GM12891 (cell line): ENCODE results near the gene CENPB.

Experiments used
- DNase-seq: peaks from one replicate; pipeline ENCODE4 v3.0.0; 2011; ENCODE audit warnings: low spot score; ENCODE audit not compliant: insufficient read length
- FAIRE-seq: peaks from 2 replicates; lab custom pipeline; 2011; peaks lifted over from hg19 to GRCh38; lab: Jason Lieb, UNC
- PAX5 ChIP-seq: IDR thresholded peaks from 2 replicates; pipeline ENCODE4 v1.6.1; 2011; ENCODE audit warnings: low read length, moderate library complexity, mild to moderate bottlenecking; ENCODE audit not compliant: insufficient read depth, severe bottlenecking
- POLR2A ChIP-seq: IDR thresholded peaks from 2 replicates; pipeline ENCODE4 v1.6.1; 2011; ENCODE audit warnings: low read depth, low read length, control low read depth
- POLR2AphosphoS5 ChIP-seq: IDR thresholded peaks from 2 replicates; pipeline ENCODE4 v1.6.1; 2011; ENCODE audit warnings: low read depth, low read length, control low read depth
- POU2F2 ChIP-seq: IDR thresholded peaks from 2 replicates; pipeline ENCODE4 v1.6.1; 2011; ENCODE audit warnings: low read depth, mild to moderate bottlenecking, control low read depth, low read length, moderate library complexity
- SPI1 ChIP-seq: IDR thresholded peaks from 2 replicates; pipeline ENCODE4 v1.6.1; 2011; ENCODE audit warnings: low read depth, low read length, control low read depth
- TAF1 ChIP-seq: IDR thresholded peaks from 2 replicates; pipeline ENCODE4 v1.6.1; 2011; ENCODE audit warnings: low read depth, low read length, control low read depth

Gene CENPB

GRCh38 chr20:3801299-3801698, 14.8 kb upstream of the CENPB start:
- FAIRE-seq (no peak), DNase-seq (no peak)
- TF ChIP-seq POU2F2 (no peak), PAX5 (no peak), POLR2A (no peak), SPI1 (no peak), TAF1 (no peak), POLR2AphosphoS5 (no peak)

DNA sequence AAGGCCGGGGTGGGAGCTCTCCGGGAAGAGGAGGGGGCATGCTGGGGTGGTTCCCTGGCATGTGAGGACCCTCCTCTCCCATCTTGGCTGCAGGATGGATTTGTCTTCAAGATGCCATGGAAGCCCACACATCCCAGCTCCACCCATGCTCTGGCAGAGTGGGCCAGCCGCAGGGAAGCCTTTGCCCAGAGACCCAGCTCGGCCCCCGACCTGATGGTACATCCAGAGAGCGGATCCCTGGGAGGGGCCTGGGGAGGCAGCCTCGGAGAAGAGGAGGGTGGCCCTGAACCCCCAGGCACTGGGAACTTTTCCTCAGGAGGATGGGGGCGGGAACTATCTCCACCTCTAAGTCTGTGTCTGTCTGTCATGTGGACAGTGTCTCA, 14.3 kb upstream of the CENPB start:
- TF ChIP-seq POLR2AphosphoS5 (no peak), PAX5 (no peak), POLR2A (no peak), POU2F2 (no peak), SPI1 (no peak), TAF1 (no peak)
- DNase-seq (no peak), FAIRE-seq (no peak)

DNA sequence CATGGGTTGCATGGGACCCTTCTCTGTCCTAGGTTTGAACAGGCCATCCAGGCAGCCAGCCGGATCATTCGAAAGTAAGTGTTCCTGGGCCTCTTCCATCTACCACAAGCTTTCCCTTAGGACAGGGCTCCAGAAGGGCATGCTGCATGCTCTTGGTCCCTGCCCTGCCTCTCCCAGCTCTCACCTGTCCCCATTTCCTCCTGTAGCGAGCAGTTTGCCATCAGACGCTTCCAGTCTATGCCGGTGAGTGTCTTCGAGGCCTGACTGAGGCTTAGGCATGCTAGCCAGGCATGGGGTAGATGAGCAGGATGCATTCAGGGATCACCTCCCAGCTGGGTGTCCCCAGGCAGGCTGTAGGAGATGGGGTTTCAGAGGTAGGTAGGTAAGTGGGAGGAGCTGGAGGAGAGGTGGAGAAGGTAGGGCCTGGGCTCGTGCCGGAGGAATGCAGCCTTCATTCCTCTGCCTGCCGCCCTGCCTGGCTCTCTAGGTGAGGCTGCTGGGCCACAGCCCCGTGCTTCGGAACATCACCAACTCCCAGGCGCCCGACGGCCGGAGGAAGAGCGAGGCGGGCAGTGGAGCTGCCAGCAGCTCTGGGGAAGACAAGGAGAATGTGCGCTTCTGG, 13.8 kb upstream of the CENPB start:
- DNase-seq (no peak), FAIRE-seq (peak; percentile 35)
- TF ChIP-seq PAX5 (no peak), POU2F2 (no peak), POLR2A (no peak), POLR2AphosphoS5 (no peak), SPI1 (no peak), TAF1 (no peak)

GRCh38 chr20:3798908-3799248, 12.3 kb upstream of the CENPB start:
- TF ChIP-seq TAF1 (no peak), POU2F2 (no peak), SPI1 (no peak), POLR2AphosphoS5 (no peak), POLR2A (no peak), PAX5 (no peak)
- DNase-seq, result no peak
- no peak for FAIRE-seq

- DNase-seq, result no peak
- no peak for FAIRE-seq
- TF ChIP-seq PAX5 (no peak), TAF1 (no peak), POLR2AphosphoS5 (no peak), SPI1 (no peak), POLR2A (no peak)
Measured at GRCh38 chr20:3798373-3798768, 11.8 kb upstream of the CENPB start.

GRCh38 chr20:3797592-3798372, 11.2 kb upstream of the CENPB start:
- no peak for TF ChIP-seq PAX5
- TF ChIP-seq POLR2AphosphoS5, result no peak
- TF ChIP-seq POU2F2, result no peak
- no peak for TF ChIP-seq TAF1
- no peak for TF ChIP-seq SPI1
- no peak for TF ChIP-seq POLR2A
- no peak for DNase-seq
- FAIRE-seq, result peak; percentile 54

GRCh38 chr20:3797226-3797545, 10.6 kb upstream of the CENPB start:
- no peak for FAIRE-seq
- no peak for DNase-seq
- TF ChIP-seq POLR2AphosphoS5 (no peak), SPI1 (no peak), POU2F2 (no peak), PAX5 (no peak), TAF1 (no peak), POLR2A (no peak)

DNA sequence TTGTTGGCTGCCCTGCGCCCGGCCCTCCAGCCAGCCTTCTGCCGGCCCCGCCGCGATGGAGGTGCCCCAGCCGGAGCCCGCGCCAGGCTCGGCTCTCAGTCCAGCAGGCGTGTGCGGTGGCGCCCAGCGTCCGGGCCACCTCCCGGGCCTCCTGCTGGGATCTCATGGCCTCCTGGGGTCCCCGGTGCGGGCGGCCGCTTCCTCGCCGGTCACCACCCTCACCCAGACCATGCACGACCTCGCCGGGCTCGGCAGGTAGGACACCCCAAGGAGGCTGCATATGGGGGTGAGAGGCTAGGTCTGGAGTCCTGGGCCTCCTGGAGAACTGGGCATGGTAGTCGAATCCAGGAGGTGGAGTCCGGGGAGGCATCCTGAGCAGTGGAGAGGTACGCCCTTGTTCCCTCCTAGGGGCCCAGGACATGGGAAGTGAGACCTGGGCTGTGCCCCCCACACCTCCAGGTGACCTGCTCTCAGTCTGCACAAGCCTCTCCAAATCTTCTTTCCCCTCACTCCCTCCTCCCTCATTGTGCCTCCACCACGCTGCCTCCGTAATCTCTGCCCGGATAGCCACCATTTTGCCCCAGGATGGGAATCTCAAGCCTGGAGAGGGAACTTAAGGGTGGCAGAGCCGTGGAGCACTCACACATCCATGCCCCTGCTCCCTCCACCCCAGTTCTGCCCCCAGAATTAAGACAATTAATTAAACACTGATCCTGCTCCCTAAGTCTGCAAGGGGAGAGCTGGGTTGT, 10.1 kb upstream of the CENPB start:
- no peak for DNase-seq
- no peak for FAIRE-seq
- TF ChIP-seq PAX5, result no peak
- TF ChIP-seq TAF1, result no peak
- no peak for TF ChIP-seq SPI1
- TF ChIP-seq POU2F2, result no peak
- no peak for TF ChIP-seq POLR2A
- TF ChIP-seq POLR2AphosphoS5, result no peak

DNA sequence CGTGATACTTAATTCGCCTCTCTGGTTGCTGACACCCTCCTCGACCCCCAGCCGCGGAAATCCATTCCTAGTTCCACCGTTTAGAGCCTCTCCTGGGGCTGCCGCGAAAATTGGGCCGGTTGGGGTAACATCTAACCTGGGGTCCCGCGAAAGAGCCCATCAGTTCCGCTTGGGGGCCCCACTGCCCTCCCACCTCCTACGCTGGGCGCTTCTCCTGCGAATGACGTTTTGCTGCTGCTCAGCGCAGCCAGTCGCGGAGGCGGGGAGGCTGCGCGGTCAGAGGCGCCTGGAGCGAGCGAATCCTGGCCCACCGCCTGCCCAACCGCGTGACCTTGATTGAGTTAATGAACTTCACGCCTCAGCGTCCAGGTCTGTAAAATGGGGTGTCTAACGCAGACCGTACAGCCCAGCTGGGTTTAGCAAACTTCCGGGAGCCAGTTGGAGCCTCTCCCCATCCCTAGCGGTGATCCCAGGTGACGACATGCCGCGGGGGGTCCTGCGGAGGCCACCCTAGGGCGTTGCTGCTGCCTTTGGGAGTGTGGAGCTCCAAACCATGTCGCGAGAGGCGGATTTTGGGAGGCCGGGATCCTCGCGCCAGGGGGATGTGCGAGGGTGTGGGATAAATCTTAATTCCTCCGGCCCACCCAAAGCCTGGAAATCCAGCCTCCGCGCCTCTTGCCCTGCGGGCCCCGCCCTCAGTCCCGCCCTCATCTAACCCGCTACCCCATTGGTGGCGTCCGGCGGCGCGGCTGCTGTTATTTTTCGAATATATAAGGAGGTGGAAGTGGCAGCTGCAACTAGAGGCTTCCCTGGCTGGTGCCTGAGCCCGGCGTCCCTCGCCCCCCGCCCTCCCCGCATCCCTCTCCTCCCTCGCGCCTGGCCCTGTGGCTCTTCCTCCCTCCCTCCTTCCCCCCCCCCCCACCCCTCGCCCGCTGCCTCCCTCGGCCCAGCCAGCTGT, 9.2 kb upstream of the CENPB start, which contains the start of gene CDC25B:
CDC25B (plus strand) TSS at position 800 of the 958 bp plus-strand sequence. CDS start 222 bp downstream, outside the sequence.
- TF ChIP-seq TAF1, result peak; percentile 41; the same call in 1 of the 2 replicates
- TF ChIP-seq PAX5, result peak; percentile 43
- peak; percentile 46 for TF ChIP-seq POLR2A
- no peak for TF ChIP-seq POLR2AphosphoS5
- DNase-seq, result peak; percentile 91
- FAIRE-seq, result peak; percentile 96
